Duodenal mucosa (tissue), 2 donors: ENCODE measurements around the gene CD14.

Experiments
- H3K27ac ChIP-seq: one replicate; pipeline ENCODE4 v1.7.0; 2013; ENCODE audit warnings: low read depth, low read length
- H3K27me3 ChIP-seq, 2 donors: one replicate each; pipeline ENCODE4 v1.7.0; 2013; ENCODE audit warnings: low read length in 2 of 2, control low read depth in 1 of 2; ENCODE audit not compliant: insufficient read depth in 2 of 2, control insufficient read depth in 1 of 2
- H3K36me3 ChIP-seq, 2 donors: one replicate each; pipeline ENCODE4 v1.7.0; 2013; ENCODE audit warnings: low read length in 2 of 2, control low read depth in 1 of 2; ENCODE audit not compliant: insufficient read depth in 2 of 2, control insufficient read depth in 1 of 2
- H3K4me1 ChIP-seq, 2 donors: one replicate each; pipeline ENCODE4 v1.7.0; 2013; ENCODE audit warnings: low read length in 2 of 2, control low read depth in 1 of 2; ENCODE audit not compliant: insufficient read depth in 2 of 2, control insufficient read depth in 1 of 2
- H3K4me3 ChIP-seq, 2 donors: one replicate each; pipeline ENCODE4 v1.7.0; 2013; ENCODE audit warnings: low read length in 2 of 2, low read depth in 1 of 2
- H3K9ac ChIP-seq, 2 donors: one replicate each; pipeline ENCODE4 v1.7.0; 2013; ENCODE audit warnings: low read length in 2 of 2, low read depth in 1 of 2
- H3K9me3 ChIP-seq, 2 donors: one replicate each; pipeline ENCODE4 v1.7.0; 2013; ENCODE audit warnings: low read length in 2 of 2, control low read depth in 1 of 2; ENCODE audit not compliant: control insufficient read depth in 1 of 2

CD14 gene

DNA sequence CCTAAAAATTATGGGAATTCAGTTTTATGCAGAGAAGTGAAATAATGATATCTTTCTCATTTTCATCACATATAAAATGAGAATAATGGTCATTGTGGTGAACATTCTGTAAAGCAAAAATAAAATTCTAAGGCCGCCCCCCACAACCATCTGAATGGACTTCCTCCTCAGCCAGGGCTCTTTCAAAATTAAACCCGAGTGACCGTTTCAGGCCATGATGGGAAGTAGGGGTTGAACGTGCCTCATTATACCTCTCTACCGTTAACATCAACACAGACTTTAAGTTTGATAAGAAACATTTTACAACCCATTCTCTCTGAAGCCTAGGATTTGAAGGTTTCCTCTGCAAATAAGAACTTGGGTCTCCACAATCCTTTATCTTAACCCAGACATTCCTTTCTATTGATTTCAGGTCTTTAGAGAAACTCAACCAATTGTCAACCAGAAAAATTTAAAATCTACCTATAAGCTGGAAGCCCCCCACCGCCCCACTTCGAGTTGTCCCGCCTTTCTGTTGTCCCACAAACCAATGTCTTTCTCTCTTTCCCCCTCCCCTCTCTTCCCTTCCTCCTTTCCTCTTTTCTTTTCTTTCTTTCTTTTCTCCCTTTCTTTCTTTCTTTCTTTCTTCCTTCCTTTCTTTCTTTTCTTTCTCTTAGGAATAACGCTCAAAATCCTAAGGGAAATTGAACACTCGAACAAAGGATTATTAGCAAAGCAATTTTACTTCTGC, 4.6 kb upstream of the CD14 start:
- Histone ChIP-seq H3K27ac (no peak overlapping the region), H3K4me3 (no peak overlapping the region)

GRCh38 chr5:140635291-140636257, 2.6 kb upstream of the CD14 start:
- no peaks in the 10 kb centered on the region for H3K27me3 ChIP-seq
- no peak overlapping the region for H3K9ac ChIP-seq
- H3K9me3 ChIP-seq, result no peaks in the 10 kb centered on the region
- no peak overlapping the region for H3K4me3 ChIP-seq
- no peak overlapping the region for H3K27ac ChIP-seq
- peaks cover 17 to 31% of the 10 kb centered on the region in 2 donors for H3K4me1 ChIP-seq
- H3K36me3 ChIP-seq, result no peaks in the 10 kb centered on the region

More for the DNA sequence above, 4.6 kb upstream of the CD14 start:
- no peaks in the 10 kb centered on the region for H3K27me3 ChIP-seq
- peaks cover 13 to 21% of the 10 kb centered on the region in 2 donors for H3K4me1 ChIP-seq
- H3K36me3 ChIP-seq, result peaks cover 0 to 12% of the 10 kb centered on the region in 2 donors
- H3K9ac ChIP-seq, result no peak overlapping the region
- H3K9me3 ChIP-seq, result no peaks in the 10 kb centered on the region

DNA sequence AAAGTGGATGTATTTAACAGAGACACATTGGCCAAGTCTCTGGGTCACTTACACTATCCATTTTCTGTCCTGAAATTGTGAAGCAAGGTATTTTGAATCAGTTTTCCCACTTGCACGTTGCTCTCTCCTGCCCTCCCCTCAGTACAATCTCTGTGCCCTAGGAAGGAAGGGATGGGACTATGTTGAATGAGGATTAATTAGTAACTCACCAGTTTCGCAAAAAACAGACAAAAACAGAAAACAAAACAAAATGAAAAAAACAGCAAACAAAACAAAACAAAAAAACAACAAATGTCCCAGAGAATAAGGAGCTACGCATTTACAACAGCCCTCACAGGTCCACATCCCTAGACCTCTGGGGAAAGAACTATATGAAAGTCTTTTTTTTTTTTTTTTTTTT, 1.1 kb upstream of the CD14 start:
- Histone ChIP-seq H3K36me3 (no peaks in the 10 kb centered on the region), H3K27ac (no peak overlapping the region), H3K9me3 (no peaks in the 10 kb centered on the region), H3K27me3 (no peaks in the 10 kb centered on the region), H3K4me1 (peaks cover 12 to 23% of the 10 kb centered on the region in 2 donors), H3K9ac (no peak overlapping the region), H3K4me3 (no peak overlapping the region)

GRCh38 chr5:140633501-140633900, 526 bp upstream of the CD14 start:
- Histone ChIP-seq H3K36me3 (no peaks in the 10 kb centered on the region), H3K9ac (peak overlapping the region; percentile 63 to 78), H3K9me3 (peaks cover 0 to under 1% of the 10 kb centered on the region in 2 donors), H3K27me3 (no peaks in the 10 kb centered on the region), H3K27ac (no peak overlapping the region), H3K4me3 (peak overlapping the region; percentile 72 to 94), H3K4me1 (peaks cover 12 to 19% of the 10 kb centered on the region in 2 donors)

- peaks cover 0 to 4% of the 10 kb centered on the region in 2 donors for H3K9me3 ChIP-seq
- H3K4me1 ChIP-seq, result peaks cover 12 to 19% of the 10 kb centered on the region in 2 donors
- no peaks in the 10 kb centered on the region for H3K36me3 ChIP-seq
- peak overlapping the region; percentile 72 to 94 for H3K4me3 ChIP-seq
- no peaks in the 10 kb centered on the region for H3K27me3 ChIP-seq
- peak overlapping the region; percentile 63 to 78 for H3K9ac ChIP-seq
- peak overlapping the region; percentile 52 for H3K27ac ChIP-seq
These were observed 482 bp downstream of the CD14 start for GRCh38 chr5:140632366-140633020.

GRCh38 chr5:140631831-140632365, 1.1 kb downstream of the CD14 start:
- Histone ChIP-seq H3K9ac (peak overlapping the region; percentile 63 to 78), H3K4me3 (peak overlapping the region; percentile 72 to 94), H3K27ac (peak overlapping the region; percentile 52), H3K36me3 (no peaks in the 10 kb centered on the region), H3K9me3 (peaks cover 0 to 4% of the 10 kb centered on the region in 2 donors), H3K4me1 (peaks cover 12 to 19% of the 10 kb centered on the region in 2 donors), H3K27me3 (no peaks in the 10 kb centered on the region)

GRCh38 chr5:140631036-140631417, 1.9 kb downstream of the CD14 start:
- no peak overlapping the region for H3K27ac ChIP-seq

DNA sequence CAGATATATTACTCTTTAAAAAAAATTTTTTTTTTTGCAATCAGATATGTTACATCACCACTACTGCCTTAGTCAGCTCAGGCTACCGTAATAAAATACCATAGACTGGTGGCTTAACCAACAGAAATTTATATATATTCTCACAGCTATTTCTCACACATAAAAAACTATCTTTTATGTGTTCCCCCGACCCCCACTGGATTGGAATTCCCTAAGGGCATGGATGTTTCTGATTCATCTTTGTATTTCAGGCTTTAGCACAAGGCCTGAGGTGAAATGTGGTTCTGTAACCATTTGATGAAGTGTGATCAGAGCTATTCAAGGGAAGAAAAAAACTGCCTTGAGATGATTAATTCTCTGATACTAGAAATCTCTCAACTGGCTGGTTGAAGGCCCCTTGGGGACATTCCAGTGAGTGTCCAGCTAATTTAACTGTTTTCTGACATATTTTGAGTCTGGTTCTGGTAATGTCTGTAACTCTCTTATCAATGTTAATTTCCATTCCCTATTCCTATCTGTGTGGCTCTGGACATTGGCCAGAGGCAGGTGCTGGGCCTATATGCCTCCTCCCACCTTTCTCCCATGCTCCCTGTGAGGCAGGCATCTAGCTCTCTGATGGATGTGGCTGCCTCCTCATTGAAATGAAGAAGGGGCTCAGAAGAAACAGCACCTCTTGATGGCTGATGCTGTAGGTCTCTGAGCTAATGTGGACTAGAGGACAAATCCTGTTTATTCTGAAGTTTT, 2.5 kb downstream of the CD14 start:
- H3K27me3 ChIP-seq, result no peaks in the 10 kb centered on the region
- H3K4me3 ChIP-seq, result peak overlapping the region in 1 of 2 donors; percentile 29
- H3K9ac ChIP-seq, result peak overlapping the region in 1 of 2 donors; percentile 63
- no peaks in the 10 kb centered on the region for H3K36me3 ChIP-seq
- H3K4me1 ChIP-seq, result peaks cover 12 to 19% of the 10 kb centered on the region in 2 donors
- peaks cover 0 to 4% of the 10 kb centered on the region in 2 donors for H3K9me3 ChIP-seq
- H3K27ac ChIP-seq, result no peak overlapping the region

More at GRCh38 chr5:140631036-140631417, 1.9 kb downstream of the CD14 start:
- Histone ChIP-seq H3K27me3 (no peaks in the 10 kb centered on the region), H3K36me3 (no peaks in the 10 kb centered on the region), H3K4me1 (peaks cover 12 to 19% of the 10 kb centered on the region in 2 donors), H3K4me3 (no peak overlapping the region), H3K9me3 (peaks cover 0 to 4% of the 10 kb centered on the region in 2 donors), H3K9ac (peak overlapping the region in 1 of 2 donors; percentile 63)

- no peak overlapping the region for H3K4me3 ChIP-seq
These were observed 4.3 kb downstream of the CD14 start for GRCh38 chr5:140628711-140629110.

More at GRCh38 chr5:140628711-140629110, 4.3 kb downstream of the CD14 start:
- no peak overlapping the region for H3K9ac ChIP-seq
- H3K27ac ChIP-seq, result no peak overlapping the region
- H3K9me3 ChIP-seq, result peaks cover 0 to 4% of the 10 kb centered on the region in 2 donors
- H3K36me3 ChIP-seq, result no peaks in the 10 kb centered on the region
- H3K4me1 ChIP-seq, result peaks cover 12 to 19% of the 10 kb centered on the region in 2 donors
- no peaks in the 10 kb centered on the region for H3K27me3 ChIP-seq
